ENCODE measurements around the gene GSTP1.
A peak's percentile ranks its signal among the peaks of the same experiment; 100 is the strongest.
"Not testable (repeated sequence)": the region's sequence is repeated elsewhere in the genome, so short reads cannot be mapped to it uniquely, and the experiment has no call there.

Gene GSTP1

DNA sequence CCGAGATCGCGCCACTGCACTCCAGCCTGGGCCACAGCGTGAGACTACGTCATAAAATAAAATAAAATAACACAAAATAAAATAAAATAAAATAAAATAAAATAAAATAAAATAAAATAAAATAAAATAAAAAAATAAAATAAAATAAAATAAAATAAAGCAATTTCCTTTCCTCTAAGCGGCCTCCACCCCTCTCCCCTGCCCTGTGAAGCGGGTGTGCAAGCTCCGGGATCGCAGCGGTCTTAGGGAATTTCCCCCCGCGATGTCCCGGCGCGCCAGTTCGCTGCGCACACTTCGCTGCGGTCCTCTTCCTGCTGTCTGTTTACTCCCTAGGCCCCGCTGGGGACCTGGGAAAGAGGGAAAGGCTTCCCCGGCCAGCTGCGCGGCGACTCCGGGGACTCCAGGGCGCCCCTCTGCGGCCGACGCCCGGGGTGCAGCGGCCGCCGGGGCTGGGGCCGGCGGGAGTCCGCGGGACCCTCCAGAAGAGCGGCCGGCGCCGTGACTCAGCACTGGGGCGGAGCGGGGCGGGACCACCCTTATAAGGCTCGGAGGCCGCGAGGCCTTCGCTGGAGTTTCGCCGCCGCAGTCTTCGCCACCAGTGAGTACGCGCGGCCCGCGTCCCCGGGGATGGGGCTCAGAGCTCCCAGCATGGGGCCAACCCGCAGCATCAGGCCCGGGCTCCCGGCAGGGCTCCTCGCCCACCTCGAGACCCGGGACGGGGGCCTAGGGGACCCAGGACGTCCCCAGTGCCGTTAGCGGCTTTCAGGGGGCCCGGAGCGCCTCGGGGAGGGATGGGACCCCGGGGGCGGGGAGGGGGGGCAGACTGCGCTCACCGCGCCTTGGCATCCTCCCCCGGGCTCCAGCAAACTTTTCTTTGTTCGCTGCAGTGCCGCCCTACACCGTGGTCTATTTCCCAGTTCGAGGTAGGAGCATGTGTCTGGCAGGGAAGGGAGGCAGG lies at the start of gene GSTP1:
GSTP1 (plus strand) TSS at position 566 of the 958 bp plus-strand sequence; CDS start at position 598, 32 bp downstream.
- Mint-ChIP-seq H3K36me3 (ENCODE audit: low read depth) (peaks cover 51% of the 10 kb centered on the region), H3K27ac (peak within 1 kb of the TSS; percentile 95), H3K27me3 (peaks cover 10% of the 10 kb centered on the region), H3K4me1 (ENCODE audit: low read depth) (peaks cover 84% of the 10 kb centered on the region), H3K4me3 (peak within 1 kb of the TSS; percentile 90), H3K9me3 (no peaks in the 10 kb centered on the region)
- intact Hi-C loops (cut with micrococcal nuclease), result loop anchor here (5.0 to 10.0 kb wide), 2 partner anchors 34 to 229 kb away; partner anchors contain the start of gene POLD4

- peaks cover 6% of the 10 kb centered on the region for H3K4me1 Mint-ChIP-seq (ENCODE audit: low read depth)
- H3K9me3 Mint-ChIP-seq, result peaks cover 20% of the 10 kb centered on the region
- intact Hi-C loops (cut with micrococcal nuclease), result no loop called here
- no peaks in the 10 kb centered on the region for H3K36me3 Mint-ChIP-seq (ENCODE audit: low read depth)
- H3K27me3 Mint-ChIP-seq, result peaks cover 6% of the 10 kb centered on the region
- H3K4me3 Mint-ChIP-seq, result no peak overlapping the region
- no peak overlapping the region for H3K27ac Mint-ChIP-seq
Observed at GRCh38 chr11:67534070-67534679, 49.4 kb upstream of the GSTP1 start.

GRCh38 chr11:67535561-67535960 lies 48.1 kb upstream of the GSTP1 start:
- H3K4me1 Mint-ChIP-seq (ENCODE audit: low read depth), result no peaks in the 10 kb centered on the region
- H3K36me3 Mint-ChIP-seq (ENCODE audit: low read depth), result no peaks in the 10 kb centered on the region
- H3K27me3 Mint-ChIP-seq, result peaks cover 5% of the 10 kb centered on the region
- H3K27ac Mint-ChIP-seq, result no peak overlapping the region
- intact Hi-C loops (cut with micrococcal nuclease), result no loop called here
- H3K4me3 Mint-ChIP-seq, result no peak overlapping the region
- H3K9me3 Mint-ChIP-seq, result peaks cover 20% of the 10 kb centered on the region

DNA sequence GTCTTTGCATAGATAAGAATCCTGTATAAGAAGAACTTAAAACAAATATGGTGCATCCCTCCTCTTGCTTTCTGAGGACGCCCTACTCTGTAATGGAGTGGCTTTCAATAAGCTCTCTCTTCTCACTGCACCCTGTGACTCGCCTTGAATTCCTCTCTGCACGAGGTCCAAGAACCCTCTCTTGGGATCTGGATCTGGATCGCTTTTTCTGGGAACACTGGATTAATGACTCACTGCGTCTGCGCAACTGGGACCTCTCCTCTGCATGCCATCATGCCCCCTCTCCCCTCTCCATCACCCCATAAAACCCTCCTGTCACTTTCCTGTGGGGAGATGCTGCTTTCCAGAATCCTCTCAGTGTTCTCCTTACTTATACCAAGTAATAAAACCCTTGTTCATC lies 45.3 kb upstream of the GSTP1 start:
- Mint-ChIP-seq H3K27me3 (peaks cover 3% of the 10 kb centered on the region), H3K4me1 (ENCODE audit: low read depth) (no peaks in the 10 kb centered on the region), H3K36me3 (ENCODE audit: low read depth) (no peaks in the 10 kb centered on the region), H3K4me3 (no peak overlapping the region), H3K27ac (no peak overlapping the region), H3K9me3 (peaks cover 16% of the 10 kb centered on the region)
- intact Hi-C loops (cut with micrococcal nuclease), result no loop called here

GRCh38 chr11:67538823-67539505 lies 44.6 kb upstream of the GSTP1 start:
- Mint-ChIP-seq H3K4me1 (ENCODE audit: low read depth) (no peaks in the 10 kb centered on the region), H3K27ac (no peak overlapping the region), H3K9me3 (peaks cover 9% of the 10 kb centered on the region), H3K36me3 (ENCODE audit: low read depth) (no peaks in the 10 kb centered on the region), H3K27me3 (peaks cover 5% of the 10 kb centered on the region), H3K4me3 (no peak overlapping the region)
- intact Hi-C loops (cut with micrococcal nuclease), result no loop called here

DNA sequence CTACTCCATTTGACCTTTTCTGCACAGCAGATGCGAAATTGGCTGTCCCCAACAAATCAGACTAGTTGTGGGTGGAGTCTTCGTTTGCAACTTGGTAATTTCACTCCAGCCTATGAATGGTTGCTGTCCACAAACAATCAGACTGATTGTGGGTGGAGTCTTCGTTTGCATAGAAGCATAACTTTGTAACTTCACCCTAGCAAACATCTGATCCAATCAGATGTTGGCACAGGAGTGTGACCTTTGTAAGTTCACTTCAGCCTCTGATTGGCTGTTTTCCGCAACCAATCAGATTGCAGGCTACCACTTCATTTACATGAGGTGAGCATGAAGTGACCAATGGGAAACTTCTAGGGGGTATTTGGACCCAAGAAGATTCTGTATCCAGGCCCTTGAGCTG lies 44.1 kb upstream of the GSTP1 start:
- no peaks in the 10 kb centered on the region for H3K36me3 Mint-ChIP-seq (ENCODE audit: low read depth)
- H3K27ac Mint-ChIP-seq, result no peak overlapping the region
- peaks cover 4% of the 10 kb centered on the region for H3K9me3 Mint-ChIP-seq
- peaks cover 5% of the 10 kb centered on the region for H3K27me3 Mint-ChIP-seq
- H3K4me3 Mint-ChIP-seq, result no peak overlapping the region
- intact Hi-C loops (cut with micrococcal nuclease), result no loop called here
- H3K4me1 Mint-ChIP-seq (ENCODE audit: low read depth), result no peaks in the 10 kb centered on the region

GRCh38 chr11:67541198-67541597 lies 42.4 kb upstream of the GSTP1 start:
- Mint-ChIP-seq H3K9me3 (no peaks in the 10 kb centered on the region), H3K36me3 (ENCODE audit: low read depth) (no peaks in the 10 kb centered on the region), H3K27me3 (peaks cover 5% of the 10 kb centered on the region), H3K4me3 (no peak overlapping the region), H3K27ac (no peak overlapping the region), H3K4me1 (ENCODE audit: low read depth) (no peaks in the 10 kb centered on the region)
- intact Hi-C loops (cut with micrococcal nuclease), result no loop called here

GRCh38 chr11:67542169-67542568 lies 41.4 kb upstream of the GSTP1 start:
- no peaks in the 10 kb centered on the region for H3K9me3 Mint-ChIP-seq
- no peaks in the 10 kb centered on the region for H3K36me3 Mint-ChIP-seq (ENCODE audit: low read depth)
- H3K4me1 Mint-ChIP-seq (ENCODE audit: low read depth), result no peaks in the 10 kb centered on the region
- intact Hi-C loops (cut with micrococcal nuclease), result no loop called here
- peaks cover 8% of the 10 kb centered on the region for H3K27me3 Mint-ChIP-seq
- no peak overlapping the region for H3K27ac Mint-ChIP-seq
- no peak overlapping the region for H3K4me3 Mint-ChIP-seq

- Mint-ChIP-seq H3K9me3 (no peaks in the 10 kb centered on the region), H3K4me3 (no peak overlapping the region), H3K27ac (no peak overlapping the region), H3K4me1 (ENCODE audit: low read depth) (no peaks in the 10 kb centered on the region), H3K27me3 (peaks cover 8% of the 10 kb centered on the region), H3K36me3 (ENCODE audit: low read depth) (no peaks in the 10 kb centered on the region)
- intact Hi-C loops (cut with micrococcal nuclease), result no loop called here
Observed at GRCh38 chr11:67542971-67543370, 40.6 kb upstream of the GSTP1 start.

DNA sequence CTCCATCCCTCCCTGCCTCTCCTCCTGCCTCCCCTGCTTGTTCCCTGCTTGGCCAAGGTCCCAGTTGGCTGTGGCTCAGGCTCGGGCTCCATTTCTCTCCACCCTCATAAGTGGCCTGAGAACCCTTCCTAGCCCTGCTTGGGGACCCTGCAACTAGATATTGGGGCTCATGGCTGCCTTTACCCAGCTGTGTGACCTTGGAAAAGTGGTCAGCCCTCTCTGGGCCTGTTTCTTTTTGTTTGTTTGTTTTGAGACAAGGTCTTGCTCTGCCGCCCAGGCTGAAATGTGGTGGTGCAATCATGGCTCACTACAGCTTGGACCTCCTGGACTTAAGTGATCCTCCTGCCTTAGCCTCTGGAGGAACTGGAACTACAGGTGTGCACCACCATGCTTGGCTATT lies 40.0 kb upstream of the GSTP1 start:
- peaks cover 8% of the 10 kb centered on the region for H3K27me3 Mint-ChIP-seq
- no peaks in the 10 kb centered on the region for H3K4me1 Mint-ChIP-seq (ENCODE audit: low read depth)
- no peak overlapping the region for H3K4me3 Mint-ChIP-seq
- no peak overlapping the region for H3K27ac Mint-ChIP-seq
- intact Hi-C loops (cut with micrococcal nuclease), result no loop called here
- H3K36me3 Mint-ChIP-seq (ENCODE audit: low read depth), result no peaks in the 10 kb centered on the region
- no peaks in the 10 kb centered on the region for H3K9me3 Mint-ChIP-seq

GRCh38 chr11:67544616-67545242 lies 38.9 kb upstream of the GSTP1 start:
- Mint-ChIP-seq H3K4me1 (ENCODE audit: low read depth) (no peaks in the 10 kb centered on the region), H3K4me3 (no peak overlapping the region), H3K27me3 (peaks cover 10% of the 10 kb centered on the region), H3K36me3 (ENCODE audit: low read depth) (no peaks in the 10 kb centered on the region), H3K9me3 (no peaks in the 10 kb centered on the region), H3K27ac (no peak overlapping the region)
- intact Hi-C loops (cut with micrococcal nuclease), result no loop called here

DNA sequence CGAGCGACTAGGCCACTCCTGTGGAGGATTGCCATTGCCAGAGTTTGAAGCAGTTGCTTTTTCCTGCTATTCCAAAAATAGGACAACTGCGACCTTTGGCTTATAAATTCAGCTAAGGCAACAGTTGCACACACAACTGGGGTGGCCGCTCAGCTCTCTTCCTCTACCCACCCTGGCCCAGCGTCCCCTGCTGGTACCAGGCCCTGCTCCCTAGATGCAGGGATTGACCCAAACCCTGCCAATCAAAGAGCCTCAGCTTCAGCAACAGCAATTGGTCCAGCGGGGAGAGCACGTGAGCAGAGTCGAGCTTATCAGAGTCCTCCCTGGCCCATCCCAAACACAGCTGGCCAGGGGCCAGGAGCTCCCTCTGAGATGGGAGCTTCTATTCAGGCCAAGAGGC lies 38.3 kb upstream of the GSTP1 start:
- Mint-ChIP-seq H3K36me3 (ENCODE audit: low read depth) (no peaks in the 10 kb centered on the region), H3K9me3 (peaks cover 4% of the 10 kb centered on the region), H3K4me1 (ENCODE audit: low read depth) (no peaks in the 10 kb centered on the region), H3K4me3 (no peak overlapping the region), H3K27me3 (peaks cover 13% of the 10 kb centered on the region), H3K27ac (no peak overlapping the region)
- intact Hi-C loops (cut with micrococcal nuclease), result no loop called here

DNA sequence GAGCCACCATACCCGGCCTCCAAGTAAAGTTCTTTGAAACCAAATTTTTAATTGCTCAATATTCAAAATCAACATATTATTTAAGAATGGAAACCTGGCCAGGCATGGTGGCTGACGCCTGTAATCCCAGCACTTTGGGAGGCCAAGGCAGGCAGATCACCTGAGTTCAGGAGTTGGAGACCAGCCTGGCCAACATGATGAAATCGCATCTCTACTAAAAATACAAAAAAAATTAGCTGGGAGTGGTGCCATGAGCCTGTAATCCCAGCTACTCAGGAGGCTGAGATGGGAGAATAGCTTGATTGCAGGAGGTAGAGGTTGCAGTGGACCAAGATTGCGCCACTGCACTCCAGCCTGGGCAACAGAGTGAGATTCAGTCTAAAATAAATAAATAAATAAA lies 35.5 kb upstream of the GSTP1 start:
- Mint-ChIP-seq H3K27me3 (peaks cover 16% of the 10 kb centered on the region), H3K9me3 (peaks cover 22% of the 10 kb centered on the region)
- H3K36me3 Mint-ChIP-seq (ENCODE audit: low read depth); intact Hi-C loops (cut with micrococcal nuclease); H3K4me3 Mint-ChIP-seq; H3K4me1 Mint-ChIP-seq (ENCODE audit: low read depth); H3K27ac Mint-ChIP-seq: not testable (repeated sequence)
